Measurements from ENCODE around the gene CCZ1.
"Not testable (repeated sequence)": the region's sequence is repeated elsewhere in the genome, so short reads cannot be mapped to it uniquely, and the experiment has no call there.

The CCZ1 gene

DNA sequence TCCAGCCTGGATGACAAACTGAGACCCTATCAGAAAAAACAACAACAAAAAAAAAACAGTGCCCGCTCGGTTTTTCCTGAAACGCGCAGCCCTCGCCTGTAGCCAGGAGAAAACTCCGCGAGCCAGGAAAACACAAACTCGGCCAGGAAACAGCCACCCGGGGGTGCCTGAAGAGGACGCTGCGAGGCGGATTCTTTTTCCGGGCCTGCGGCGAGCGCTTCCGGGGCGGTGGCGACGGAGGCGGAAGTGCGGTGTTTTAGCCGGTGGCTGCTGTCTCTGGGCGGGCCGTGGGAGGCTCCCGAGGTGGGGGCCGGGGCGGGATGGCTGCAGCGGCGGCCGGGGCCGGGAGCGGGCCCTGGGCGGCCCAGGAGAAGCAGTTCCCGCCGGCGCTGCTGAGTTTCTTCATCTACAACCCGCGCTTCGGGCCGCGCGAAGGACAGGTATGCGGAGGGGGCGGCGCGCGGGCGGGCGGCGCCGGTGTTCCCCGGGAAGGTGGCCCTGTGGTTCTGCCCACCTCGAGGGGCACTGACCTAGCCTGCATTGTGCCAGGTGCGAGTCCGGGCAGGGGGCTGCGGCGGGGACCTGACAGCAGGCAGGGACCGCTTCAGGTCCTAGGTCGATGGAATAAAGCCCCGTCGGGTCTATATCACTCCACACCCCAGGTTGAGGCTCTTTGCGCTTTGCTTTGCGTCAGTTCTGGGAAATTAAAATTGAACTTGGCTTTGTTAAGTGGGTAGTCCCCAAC, at the start of gene CCZ1:
CCZ1 (plus strand) TSS at position 254 of the 745 bp plus-strand sequence; CDS start at position 321, 67 bp downstream.
- in situ Hi-C loops (cut with HindIII; ENCODE audit: low pct_ligation_motif_present, low pct_unique_long_range_greater_than_20kb, low sequenced_read_pairs) = not testable (repeated sequence)
- peak; percentile 81 for DNase-seq

DNA sequence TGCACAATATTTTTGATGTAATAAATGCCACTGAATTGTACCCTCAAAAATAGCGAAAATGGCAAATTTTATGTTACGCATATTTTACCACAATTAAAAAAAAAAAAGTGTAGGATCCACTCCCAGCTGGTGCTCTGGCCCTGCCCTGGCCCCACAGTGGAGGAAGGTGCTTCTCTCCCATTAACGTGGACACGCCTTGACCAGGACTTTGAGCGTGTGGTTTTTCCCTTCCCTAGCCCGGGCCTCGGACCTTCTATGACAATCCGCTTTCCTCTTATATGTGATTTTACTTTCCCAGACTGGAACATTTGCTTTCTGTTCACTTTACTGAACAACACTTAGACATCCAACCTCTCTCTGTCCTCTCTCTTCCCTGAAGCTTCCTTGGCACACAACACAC, 47.6 kb upstream of the CCZ1 start:
- DNase-seq = no peak
- in situ Hi-C loops (cut with HindIII; ENCODE audit: low pct_ligation_motif_present, low pct_unique_long_range_greater_than_20kb, low sequenced_read_pairs) = no loop called here

DNA sequence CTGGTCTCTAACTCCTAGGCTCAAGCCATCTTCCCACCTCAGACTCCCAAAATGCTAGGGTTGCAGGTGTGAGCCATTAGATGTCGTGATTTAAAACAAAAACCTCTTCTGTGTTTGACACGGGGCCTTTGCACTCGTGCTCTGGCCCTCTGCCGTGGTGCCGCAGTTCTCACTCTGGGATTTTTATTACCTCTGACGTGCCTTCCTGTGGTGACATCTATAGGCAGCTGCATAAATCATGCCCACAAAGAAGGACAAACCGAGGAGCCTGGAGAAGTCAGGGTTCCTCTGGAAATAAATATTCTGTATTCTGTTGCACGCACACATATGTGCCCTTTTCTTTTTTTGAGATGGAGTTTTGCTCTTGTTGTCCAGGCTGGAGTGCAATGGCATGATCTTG, 43.8 kb upstream of the CCZ1 start:
- in situ Hi-C loops (cut with HindIII; ENCODE audit: low pct_ligation_motif_present, low pct_unique_long_range_greater_than_20kb, low sequenced_read_pairs) = no loop called here
- no peak for DNase-seq

DNA sequence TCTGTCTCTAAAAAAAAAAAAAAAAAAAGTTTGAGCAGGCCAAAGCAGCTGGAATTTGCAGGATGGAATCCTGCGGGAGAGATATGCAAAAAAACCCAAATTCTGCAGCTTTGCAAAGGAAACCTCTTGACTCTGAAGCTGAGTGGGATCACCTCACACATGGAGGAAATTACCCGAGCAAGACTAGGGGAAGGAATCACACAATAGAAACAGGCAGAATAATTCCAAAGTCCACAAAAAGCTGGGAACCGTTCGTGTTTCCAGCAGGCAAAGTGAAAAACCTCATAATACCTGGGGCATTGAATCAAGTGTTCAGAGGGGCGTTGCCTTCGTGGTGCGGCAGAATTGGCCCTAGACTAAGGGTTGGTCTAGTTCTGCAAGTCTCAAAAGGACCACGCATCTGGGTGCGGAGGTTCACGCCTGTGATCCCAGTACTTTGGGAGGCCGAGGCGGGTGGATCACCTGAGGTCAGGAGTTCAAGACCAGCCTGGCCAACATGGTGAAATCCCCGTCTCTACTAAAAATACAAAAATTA, 41.4 kb upstream of the CCZ1 start:
- in situ Hi-C loops (cut with HindIII; ENCODE audit: low pct_ligation_motif_present, low pct_unique_long_range_greater_than_20kb, low sequenced_read_pairs) = not testable (repeated sequence)

DNA sequence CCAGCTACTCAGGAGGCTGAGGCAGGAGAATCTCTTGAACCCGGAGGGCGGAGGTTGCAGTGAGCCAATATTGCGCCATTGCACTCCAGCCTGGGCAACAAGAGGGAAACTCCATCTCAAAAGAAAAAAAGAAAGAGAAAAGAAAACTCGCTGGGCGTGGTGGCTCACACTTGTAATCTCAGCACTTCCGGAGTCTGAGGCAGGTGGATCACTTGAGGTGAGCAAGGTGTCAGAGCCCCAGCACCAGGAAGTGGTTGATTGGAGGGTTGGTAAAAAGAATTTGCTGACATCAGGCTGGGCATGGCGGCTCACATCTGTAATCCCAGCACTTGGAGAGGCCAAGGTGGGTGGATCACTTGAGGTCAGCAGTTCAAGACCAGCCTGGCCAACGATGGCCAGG, 40.0 kb upstream of the CCZ1 start:
- DNase-seq; in situ Hi-C loops (cut with HindIII; ENCODE audit: low pct_ligation_motif_present, low pct_unique_long_range_greater_than_20kb, low sequenced_read_pairs): not testable (repeated sequence)

More for the DNA sequence above, 41.4 kb upstream of the CCZ1 start:
- not testable (repeated sequence) for DNase-seq

DNA sequence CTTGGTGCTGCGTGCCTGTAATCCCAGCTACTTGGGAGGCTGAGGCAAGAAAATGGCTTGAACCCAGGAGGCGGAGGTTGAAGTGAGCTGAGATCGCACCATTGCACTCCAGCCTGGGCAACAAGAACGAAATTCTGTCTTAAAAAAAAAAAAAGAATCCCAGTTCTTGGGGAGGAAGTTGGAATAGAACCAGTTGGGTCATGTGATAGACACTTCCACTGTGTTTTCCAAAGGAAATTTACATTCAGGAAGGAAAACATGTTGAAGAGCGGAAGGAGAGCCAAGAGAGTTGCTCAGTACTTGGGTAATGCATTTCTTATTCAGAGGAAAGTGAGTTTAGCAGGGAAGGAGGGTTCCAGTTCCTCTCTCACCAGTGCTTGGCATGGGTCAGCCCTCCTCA, 37.3 kb upstream of the CCZ1 start:
- in situ Hi-C loops (cut with HindIII; ENCODE audit: low pct_ligation_motif_present, low pct_unique_long_range_greater_than_20kb, low sequenced_read_pairs); DNase-seq: not testable (repeated sequence)

DNA sequence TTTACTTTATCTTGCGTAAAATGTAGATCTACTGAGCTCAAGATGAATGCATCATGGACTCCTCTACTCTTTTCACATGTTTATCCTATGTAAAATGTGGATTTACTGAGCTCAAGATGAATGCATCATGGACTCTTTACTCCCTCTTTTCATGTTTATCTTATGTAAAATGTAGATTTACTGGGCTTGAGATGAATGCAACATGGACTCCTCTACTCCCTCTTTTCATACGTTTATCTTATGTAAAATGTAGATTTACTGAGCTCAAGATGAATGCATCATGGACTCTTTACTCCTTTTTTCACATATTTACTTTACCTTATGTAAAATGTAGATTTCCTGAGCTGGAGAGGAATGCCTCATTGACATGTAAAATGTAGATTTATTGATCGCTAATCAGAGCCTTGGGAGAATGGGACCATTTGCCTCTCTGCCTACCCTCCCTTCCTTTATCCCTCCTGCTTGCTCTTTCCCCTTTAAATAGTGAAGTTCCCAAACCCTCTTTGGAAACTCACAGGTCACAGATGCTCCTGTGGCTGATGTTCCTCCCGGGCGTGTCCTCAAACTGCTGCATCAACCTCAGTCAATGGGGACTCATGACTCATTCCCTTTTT, 35.7 kb upstream of the CCZ1 start:
- DNase-seq; in situ Hi-C loops (cut with HindIII; ENCODE audit: low pct_ligation_motif_present, low pct_unique_long_range_greater_than_20kb, low sequenced_read_pairs): not testable (repeated sequence)

DNA sequence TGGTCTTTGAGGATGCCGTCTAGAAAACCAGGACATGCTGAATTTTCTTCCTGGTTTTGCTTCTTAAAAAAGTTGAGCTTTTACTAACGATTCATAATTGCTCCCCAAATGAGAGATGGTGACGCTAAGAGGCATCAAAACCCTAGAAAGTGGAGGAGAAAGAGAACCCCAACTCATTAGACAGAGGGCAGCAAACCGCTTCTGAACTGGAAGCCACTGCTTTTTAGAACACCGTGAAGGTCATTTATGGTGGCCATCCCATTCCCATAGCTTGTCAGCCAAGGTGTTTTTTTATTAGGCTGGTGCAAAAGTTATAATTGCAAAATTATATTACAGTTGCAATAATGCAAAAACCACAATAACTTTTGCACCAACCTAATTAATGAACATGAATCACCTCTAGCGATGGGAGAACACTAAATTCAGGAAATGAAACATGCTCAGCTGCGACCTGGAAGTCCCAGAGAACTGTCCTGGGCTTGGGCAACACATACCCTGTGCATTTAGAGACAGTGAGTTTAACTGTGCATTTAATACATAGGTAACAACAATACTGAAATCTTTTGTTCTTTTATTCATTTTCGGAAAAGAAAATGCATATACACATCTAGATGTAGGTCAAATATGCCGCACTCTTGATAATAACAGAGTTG, 33.1 kb upstream of the CCZ1 start:
- DNase-seq = not testable (repeated sequence)

DNA sequence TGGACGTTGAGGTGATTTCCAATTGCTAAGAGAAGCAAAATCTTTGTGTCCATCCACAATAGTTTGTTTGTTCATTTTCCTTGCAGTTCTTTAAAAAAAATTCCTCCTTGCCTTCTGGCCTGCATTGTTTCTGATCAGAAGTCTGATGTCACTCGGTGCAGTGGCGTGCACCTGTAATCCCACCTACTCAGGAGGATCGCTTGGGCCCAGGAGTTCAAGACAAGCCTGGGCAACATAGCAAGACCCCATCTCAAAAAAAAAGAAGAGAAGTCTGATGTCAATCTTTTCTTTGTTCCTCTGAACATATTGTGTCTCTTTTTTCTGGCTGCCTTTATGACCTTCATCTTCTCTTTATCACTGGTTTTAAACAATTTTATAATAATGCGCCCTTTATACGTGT, 31.5 kb upstream of the CCZ1 start:
- in situ Hi-C loops (cut with HindIII; ENCODE audit: low pct_ligation_motif_present, low pct_unique_long_range_greater_than_20kb, low sequenced_read_pairs) = no loop called here
- DNase-seq = no peak

More for the DNA sequence above, 33.1 kb upstream of the CCZ1 start:
- in situ Hi-C loops (cut with HindIII; ENCODE audit: low pct_ligation_motif_present, low pct_unique_long_range_greater_than_20kb, low sequenced_read_pairs) = not testable (repeated sequence)

DNA sequence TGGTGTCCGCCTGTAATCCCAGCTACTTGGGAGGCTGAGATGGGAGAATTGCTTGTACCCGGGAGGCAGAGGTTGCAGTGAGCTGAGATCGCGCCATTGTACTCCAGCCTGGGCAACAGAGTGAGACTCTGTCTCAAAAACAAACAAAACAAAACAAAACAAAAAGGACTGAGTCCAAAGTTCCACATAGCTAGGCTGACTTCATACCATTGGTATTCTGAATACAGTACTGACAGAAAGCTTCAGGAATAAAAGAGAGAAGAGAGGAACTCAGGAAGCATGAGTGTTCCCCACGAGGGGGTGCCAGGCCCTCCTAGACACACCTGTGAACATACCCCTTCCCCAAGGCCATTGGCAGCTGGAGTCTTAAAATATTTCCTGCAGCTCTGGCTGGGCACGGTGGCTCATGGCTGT, 29.6 kb upstream of the CCZ1 start:
- in situ Hi-C loops (cut with HindIII; ENCODE audit: low pct_ligation_motif_present, low pct_unique_long_range_greater_than_20kb, low sequenced_read_pairs) = not testable (repeated sequence)
- DNase-seq = peak; percentile 24

DNA sequence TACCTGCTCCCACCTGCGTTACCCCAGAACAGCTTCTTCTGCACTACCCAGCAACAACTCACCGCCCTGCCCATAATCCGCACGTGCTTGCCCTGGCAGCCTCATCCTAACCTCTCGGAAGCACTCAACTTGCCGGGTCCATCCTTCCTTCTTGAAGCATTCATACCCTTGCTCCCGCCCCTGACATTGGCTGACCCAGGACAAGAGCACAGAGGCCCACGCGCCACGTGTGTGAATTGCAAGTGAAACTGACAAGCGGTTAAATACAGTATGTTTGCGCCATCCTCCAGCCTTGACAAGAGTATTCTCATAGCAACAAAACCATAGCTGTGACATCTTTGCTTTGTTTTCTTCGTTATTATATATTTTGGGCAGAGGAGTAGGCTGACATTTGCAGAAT, 28.8 kb upstream of the CCZ1 start:
- DNase-seq = no peak
- in situ Hi-C loops (cut with HindIII; ENCODE audit: low pct_ligation_motif_present, low pct_unique_long_range_greater_than_20kb, low sequenced_read_pairs) = no loop called here

DNA sequence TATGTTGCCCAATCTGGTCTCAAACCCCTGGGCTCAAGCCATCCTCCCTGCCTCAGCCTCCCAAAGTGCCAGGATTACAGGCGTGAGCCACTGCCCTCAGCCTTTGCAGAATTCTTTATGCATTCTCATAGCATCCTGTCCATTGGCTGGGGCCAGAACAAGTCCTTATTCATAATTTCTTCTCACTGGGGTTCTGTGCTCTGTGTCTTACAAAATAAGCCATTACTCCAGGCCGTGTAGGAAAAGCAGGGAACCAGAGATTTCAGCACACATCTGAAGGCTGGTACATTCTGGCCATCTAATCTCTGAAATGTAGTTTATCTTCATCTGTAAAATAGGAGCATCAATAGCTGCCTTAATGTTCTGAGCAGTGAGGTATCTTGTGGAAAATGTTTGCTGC, 28.2 kb upstream of the CCZ1 start:
- in situ Hi-C loops (cut with HindIII; ENCODE audit: low pct_ligation_motif_present, low pct_unique_long_range_greater_than_20kb, low sequenced_read_pairs) = no loop called here
- DNase-seq = no peak

DNA sequence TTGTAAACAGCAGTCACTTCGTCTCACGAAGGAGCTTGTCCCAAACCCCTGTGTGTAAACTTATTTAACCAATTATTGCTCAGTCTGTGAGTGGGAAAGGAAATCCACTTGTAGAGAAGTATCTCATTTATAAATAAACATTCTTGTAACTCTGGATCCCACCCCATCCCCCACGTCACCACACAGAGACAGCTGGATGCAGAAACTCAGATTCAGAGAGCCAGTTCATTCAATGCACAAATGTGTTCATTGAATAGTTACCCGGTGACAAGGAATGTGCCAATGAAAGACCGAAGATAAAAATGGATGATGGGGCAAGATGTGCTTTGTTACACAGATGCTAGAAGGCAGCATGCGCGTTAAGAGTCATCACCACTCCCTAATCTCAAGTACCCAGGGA, 26.2 kb upstream of the CCZ1 start:
- no peak for DNase-seq
- in situ Hi-C loops (cut with HindIII; ENCODE audit: low pct_ligation_motif_present, low pct_unique_long_range_greater_than_20kb, low sequenced_read_pairs) = no loop called here

DNA sequence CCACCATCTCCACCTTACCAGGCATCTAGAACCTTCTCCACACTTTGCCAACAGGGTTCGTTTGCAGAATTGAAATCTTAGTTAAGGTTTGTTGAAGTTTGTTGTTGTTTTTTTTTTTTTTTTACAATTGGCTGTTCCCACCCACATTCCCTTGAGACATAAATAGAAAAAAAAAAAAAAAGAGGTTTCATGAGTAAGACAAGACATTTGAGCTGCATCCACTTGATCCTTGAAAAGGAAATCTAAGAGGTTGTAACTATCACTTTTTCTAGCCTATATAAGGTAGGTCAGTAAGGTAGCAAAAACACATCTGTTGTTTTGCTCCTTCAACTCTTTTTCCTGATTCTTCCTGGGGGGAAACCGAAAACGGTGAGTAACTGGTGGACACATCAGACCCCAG, 18.9 kb upstream of the CCZ1 start:
- in situ Hi-C loops (cut with HindIII; ENCODE audit: low pct_ligation_motif_present, low pct_unique_long_range_greater_than_20kb, low sequenced_read_pairs); DNase-seq: not testable (repeated sequence)

DNA sequence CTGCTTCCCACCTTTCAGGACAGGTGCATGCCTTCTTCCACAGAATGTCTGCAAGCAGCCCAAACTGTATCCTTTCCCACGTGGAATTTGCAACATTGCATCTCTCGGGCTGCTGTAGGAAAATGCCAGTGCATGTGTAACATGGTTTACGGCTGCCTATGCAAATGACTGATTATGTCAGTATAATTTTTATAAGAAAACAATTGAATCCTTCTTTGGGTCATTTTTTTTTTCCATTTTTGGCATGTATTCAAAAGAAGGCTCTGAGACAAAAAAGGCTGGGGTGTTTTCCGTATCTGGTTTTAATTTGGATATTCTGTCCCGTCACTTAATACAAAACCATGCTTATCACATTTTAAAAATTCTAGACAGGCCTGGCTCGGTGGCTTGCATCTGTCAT, 18.4 kb upstream of the CCZ1 start:
- in situ Hi-C loops (cut with HindIII; ENCODE audit: low pct_ligation_motif_present, low pct_unique_long_range_greater_than_20kb, low sequenced_read_pairs); DNase-seq: not testable (repeated sequence)

DNA sequence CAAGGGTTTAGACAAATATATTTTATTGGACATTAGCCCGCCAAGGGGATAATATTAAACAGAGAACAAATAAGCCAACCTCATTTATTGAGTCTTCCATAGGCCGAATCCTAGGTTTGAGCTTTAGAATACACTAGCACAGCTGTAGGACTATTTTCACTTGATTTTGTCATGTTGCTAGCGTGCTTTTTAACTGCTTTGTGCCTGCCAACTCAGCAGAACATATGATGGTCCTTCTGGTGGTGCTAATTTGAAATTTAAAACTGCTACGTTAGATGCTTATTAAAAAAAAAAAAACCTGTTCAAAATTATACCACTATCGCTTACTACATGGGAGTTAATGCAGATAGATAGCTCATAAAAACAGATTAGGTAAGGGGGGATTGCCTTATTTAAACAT, 14.1 kb upstream of the CCZ1 start:
- DNase-seq; in situ Hi-C loops (cut with HindIII; ENCODE audit: low pct_ligation_motif_present, low pct_unique_long_range_greater_than_20kb, low sequenced_read_pairs): not testable (repeated sequence)

DNA sequence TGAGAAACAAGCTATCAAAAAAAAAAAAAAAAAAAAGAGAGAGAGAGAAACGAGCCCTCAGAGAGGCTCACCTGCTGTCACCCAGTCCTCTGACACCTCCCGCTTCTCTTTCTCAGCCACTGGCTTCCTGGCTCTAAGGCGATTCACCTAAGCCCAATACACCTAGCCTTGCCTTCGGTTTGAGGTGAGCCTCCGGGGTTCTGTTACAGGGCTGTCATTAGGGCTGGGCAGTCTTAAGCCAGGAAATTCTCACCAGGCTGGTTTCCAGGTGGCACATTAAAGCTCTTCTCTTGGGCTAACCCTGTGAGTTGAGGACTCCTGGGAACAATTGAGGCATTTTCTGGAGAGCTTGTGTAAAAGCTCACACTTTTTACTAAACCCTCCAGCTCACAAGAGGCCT, 10.5 kb upstream of the CCZ1 start:
- DNase-seq; in situ Hi-C loops (cut with HindIII; ENCODE audit: low pct_ligation_motif_present, low pct_unique_long_range_greater_than_20kb, low sequenced_read_pairs): not testable (repeated sequence)

DNA sequence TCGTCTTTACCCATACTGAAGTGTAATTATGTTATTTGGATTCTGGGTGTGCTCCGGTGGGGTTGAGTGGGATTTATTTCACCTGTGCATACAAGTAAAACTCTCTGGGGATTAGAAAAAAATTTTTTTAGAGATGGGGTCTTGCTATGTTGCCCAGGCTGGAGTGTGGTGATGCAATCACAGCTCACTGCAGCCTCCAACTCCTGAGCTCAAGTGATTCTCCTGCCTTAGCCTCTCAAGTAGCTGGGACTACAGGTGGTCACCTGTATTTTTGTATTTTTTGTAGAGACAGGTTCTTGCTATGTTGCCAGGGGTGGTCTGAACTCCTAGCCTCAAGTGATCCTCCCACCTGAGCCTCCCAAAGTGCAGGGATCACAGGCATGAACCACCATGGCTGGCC, 8.3 kb upstream of the CCZ1 start:
- DNase-seq = not testable (repeated sequence)

DNA sequence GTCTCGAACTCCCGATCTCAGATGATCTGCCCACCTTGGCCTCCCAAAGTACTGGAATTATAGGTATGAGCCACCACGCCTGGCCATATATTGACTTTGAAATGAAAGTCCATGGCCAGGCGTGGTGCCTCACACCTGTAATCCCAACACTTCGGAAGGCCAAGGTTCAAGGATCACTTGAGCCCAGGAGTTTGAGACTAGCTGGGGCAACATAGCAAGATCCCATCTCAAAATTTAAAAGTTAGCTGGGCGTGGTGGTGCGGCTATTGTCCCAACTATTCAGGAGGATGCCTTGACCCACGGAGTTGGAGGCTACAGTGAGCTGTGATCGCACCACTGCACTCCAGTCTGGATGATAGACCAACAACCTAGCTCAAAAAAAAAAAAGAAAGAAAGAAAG, 6.0 kb upstream of the CCZ1 start:
- in situ Hi-C loops (cut with HindIII; ENCODE audit: low pct_ligation_motif_present, low pct_unique_long_range_greater_than_20kb, low sequenced_read_pairs) = no loop called here
- DNase-seq = no peak

More for the DNA sequence above, 8.3 kb upstream of the CCZ1 start:
- in situ Hi-C loops (cut with HindIII; ENCODE audit: low pct_ligation_motif_present, low pct_unique_long_range_greater_than_20kb, low sequenced_read_pairs) = not testable (repeated sequence)

Data from ACHN (cell line).